Measurements from ENCODE around the gene CDH2. TPM values are rescaled to one million over a fixed set of nuclear protein-coding genes. Genes with fewer than 3 reads are reported as not detected.

The CDH2 gene
- total RNA-seq (2021; ENCODE audit: unreplicated experiment) (42.3 TPM), Bru-seq, nascent RNA (percentile 70 among the genes with signal in this experiment), BruChase-seq, experiment 1, labeled RNA remaining after a 2-hour chase (percentile 57 among the genes with signal in this experiment), BruChase-seq, experiment 2, labeled RNA remaining after a 6-hour chase (percentile 60 among the genes with signal in this experiment)
- polyA plus RNA-seq (2012; ENCODE audit: insufficient read length) = 21.9 TPM
- long read RNA-seq, full-length matches to known transcripts = 58 of 100 reads
- long read RNA-seq, partial matches to known transcripts = 37 of 100 reads
- long read RNA-seq, other reads (novel, unspliced or antisense) = 5 of 100 reads

DNA sequence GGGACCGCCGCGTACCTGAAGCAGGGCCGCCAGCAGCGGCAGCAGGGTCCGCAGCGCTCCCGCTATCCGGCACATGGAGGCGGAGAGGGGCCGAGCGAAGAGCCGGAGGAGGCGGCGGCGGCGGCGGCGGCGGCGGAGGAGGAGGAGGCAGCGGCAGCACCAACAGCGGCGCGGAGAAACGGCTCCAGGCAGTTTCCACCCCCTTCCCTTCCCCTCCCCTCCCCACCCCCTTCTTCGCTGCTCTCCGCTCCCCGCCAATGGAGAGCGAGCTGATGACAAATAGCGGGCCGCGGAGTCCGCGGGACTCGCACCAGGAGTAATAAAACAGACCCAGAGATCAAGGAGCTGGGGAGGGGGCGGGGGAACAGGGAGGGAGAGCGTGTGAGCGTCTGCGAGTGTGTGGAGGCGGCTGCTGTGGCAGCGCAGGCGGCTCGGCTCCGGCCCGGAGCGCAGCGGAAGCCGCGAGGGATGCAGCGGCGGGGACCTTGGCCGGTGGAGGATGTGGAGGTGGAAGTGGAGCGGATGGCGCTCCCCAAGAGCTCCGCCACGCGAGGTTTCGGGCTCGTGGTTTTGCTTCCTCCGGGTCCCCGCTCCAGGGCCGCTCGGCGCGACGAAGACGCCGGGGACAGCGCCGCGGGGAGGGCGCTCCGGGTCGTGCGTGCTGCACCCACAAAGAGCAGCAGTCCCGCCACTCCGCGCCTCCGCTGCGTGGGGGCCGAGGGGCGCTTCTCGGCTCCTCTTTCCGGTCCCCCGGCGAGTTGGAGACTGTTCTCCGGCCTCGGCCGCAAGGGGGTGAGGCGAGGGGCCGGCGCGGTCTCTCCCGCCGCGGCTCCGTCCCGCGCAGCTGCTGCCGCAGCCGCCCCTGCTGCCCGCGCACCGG lies at the start of gene CDH2:
CDH2 (minus strand) TSS at position 183 of the 880 bp plus-strand sequence; CDS start at position 75, 108 bp downstream.
- ATAC-seq (peak; percentile 76), DNase-seq (ENCODE audit: low read depth, low spot score) (no peak)
- CTCF ChIA-PET = no interaction called here
- BruUV-seq (replicated peaks) = no TSS peak
- H3K27ac ChIP-seq (ENCODE audit: low read length) = peak within 1 kb of the TSS; percentile 54
- H3K4me1 ChIP-seq (ENCODE audit: control insufficient read depth, insufficient read depth, low read length) = no peaks in the 10 kb centered on the region; the same call in 1 of the 2 replicates
- no peak for TF ChIP-seq SIN3A (IDR thresholded peaks at IDR 0.05; ENCODE audit: borderline replicate concordance, insufficient read depth, low read depth, low read length)
- TF ChIP-seq, protein P1, sequence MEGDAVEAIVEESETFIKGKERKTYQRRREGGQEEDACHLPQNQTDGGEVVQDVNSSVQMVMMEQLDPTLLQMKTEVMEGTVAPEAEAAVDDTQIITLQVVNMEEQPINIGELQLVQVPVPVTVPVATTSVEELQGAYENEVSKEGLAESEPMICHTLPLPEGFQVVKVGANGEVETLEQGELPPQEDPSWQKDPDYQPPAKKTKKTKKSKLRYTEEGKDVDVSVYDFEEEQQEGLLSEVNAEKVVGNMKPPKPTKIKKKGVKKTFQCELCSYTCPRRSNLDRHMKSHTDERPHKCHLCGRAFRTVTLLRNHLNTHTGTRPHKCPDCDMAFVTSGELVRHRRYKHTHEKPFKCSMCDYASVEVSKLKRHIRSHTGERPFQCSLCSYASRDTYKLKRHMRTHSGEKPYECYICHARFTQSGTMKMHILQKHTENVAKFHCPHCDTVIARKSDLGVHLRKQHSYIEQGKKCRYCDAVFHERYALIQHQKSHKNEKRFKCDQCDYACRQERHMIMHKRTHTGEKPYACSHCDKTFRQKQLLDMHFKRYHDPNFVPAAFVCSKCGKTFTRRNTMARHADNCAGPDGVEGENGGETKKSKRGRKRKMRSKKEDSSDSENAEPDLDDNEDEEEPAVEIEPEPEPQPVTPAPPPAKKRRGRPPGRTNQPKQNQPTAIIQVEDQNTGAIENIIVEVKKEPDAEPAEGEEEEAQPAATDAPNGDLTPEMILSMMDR (IDR thresholded peaks at IDR 0.05) = peak; percentile 22
- POLR2A ChIA-PET = interaction anchor here (0.6 kb wide), 3 partner anchors 17 to 1945 kb away, joined by 3 read pairs; no protein-coding TSS in a partner anchor
- H3K27me3 ChIP-seq (ENCODE audit: control insufficient read depth, insufficient read depth, low read length) = no peaks in the 10 kb centered on the region
- H3K36me3 ChIP-seq (ENCODE audit: control insufficient read depth, insufficient read depth, low read length) = no peaks in the 10 kb centered on the region
- H3K9me3 ChIP-seq (ENCODE audit: control insufficient read depth, insufficient read depth, low read depth, low read length) = no peaks in the 10 kb centered on the region
- in situ Hi-C loops (cut with HindIII; ENCODE audit: low pct_unique_long_range_greater_than_20kb, low sequenced_read_pairs) (no loop called here), intact Hi-C loops (cut with micrococcal nuclease; ENCODE audit: unreplicated experiment) (no loop called here)
- H3K4me3 ChIP-seq (ENCODE audit: low read depth in 2 of 2, low read length in 2 of 2) = peak within 1 kb of the TSS; percentile 63 to 71

DNA sequence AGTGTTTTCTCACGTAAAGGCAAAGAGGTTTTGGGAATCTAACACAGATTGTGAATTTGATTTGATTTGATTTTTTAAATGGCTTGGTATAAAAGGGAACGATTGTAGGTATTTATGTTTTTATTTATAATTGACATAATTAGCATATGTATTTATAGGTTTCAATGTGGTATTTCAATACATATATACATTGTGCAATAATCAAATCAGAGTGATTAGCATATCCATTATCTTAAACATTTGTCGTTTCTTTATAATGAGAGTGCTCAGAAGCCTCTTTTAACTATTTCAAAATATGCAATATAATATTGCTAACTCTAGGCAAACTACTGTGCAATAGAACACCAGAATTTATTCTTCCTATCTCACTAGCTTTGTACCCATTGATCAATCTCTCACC lies 35.1 kb upstream of the CDH2 start:
- no peak for DNase-seq (ENCODE audit: low read depth, low spot score)
- POLR2A ChIA-PET = no interaction called here
- Histone ChIP-seq H3K36me3 (ENCODE audit: control insufficient read depth, insufficient read depth, low read length) (no peaks in the 10 kb centered on the region), H3K27ac (ENCODE audit: low read length) (no peak overlapping the region), H3K4me1 (ENCODE audit: control insufficient read depth, insufficient read depth, low read length) (no peaks in the 10 kb centered on the region), H3K27me3 (ENCODE audit: control insufficient read depth, insufficient read depth, low read length) (no peaks in the 10 kb centered on the region), H3K4me3 (ENCODE audit: low read depth in 2 of 2, low read length in 2 of 2) (no peak overlapping the region), H3K9me3 (ENCODE audit: control insufficient read depth, insufficient read depth, low read depth, low read length) (no peaks in the 10 kb centered on the region)
- in situ Hi-C loops (cut with HindIII; ENCODE audit: low pct_unique_long_range_greater_than_20kb, low sequenced_read_pairs) (no loop called here), intact Hi-C loops (cut with micrococcal nuclease; ENCODE audit: unreplicated experiment) (no loop called here)
- no peak for ATAC-seq
- no TSS peak for BruUV-seq (replicated peaks)
- TF ChIP-seq, protein P2, sequence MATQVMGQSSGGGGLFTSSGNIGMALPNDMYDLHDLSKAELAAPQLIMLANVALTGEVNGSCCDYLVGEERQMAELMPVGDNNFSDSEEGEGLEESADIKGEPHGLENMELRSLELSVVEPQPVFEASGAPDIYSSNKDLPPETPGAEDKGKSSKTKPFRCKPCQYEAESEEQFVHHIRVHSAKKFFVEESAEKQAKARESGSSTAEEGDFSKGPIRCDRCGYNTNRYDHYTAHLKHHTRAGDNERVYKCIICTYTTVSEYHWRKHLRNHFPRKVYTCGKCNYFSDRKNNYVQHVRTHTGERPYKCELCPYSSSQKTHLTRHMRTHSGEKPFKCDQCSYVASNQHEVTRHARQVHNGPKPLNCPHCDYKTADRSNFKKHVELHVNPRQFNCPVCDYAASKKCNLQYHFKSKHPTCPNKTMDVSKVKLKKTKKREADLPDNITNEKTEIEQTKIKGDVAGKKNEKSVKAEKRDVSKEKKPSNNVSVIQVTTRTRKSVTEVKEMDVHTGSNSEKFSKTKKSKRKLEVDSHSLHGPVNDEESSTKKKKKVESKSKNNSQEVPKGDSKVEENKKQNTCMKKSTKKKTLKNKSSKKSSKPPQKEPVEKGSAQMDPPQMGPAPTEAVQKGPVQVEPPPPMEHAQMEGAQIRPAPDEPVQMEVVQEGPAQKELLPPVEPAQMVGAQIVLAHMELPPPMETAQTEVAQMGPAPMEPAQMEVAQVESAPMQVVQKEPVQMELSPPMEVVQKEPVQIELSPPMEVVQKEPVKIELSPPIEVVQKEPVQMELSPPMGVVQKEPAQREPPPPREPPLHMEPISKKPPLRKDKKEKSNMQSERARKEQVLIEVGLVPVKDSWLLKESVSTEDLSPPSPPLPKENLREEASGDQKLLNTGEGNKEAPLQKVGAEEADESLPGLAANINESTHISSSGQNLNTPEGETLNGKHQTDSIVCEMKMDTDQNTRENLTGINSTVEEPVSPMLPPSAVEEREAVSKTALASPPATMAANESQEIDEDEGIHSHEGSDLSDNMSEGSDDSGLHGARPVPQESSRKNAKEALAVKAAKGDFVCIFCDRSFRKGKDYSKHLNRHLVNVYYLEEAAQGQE (IDR thresholded peaks at IDR 0.05; ENCODE audit: insufficient read depth in 1 of 2, low read depth in 2 of 2, low read length in 1 of 2) = no peak
- TF ChIP-seq POLR2AphosphoS5 (IDR thresholded peaks at IDR 0.05; ENCODE audit: low read depth, low read length) (no peak), TCF7L2 (IDR thresholded peaks at IDR 0.05; ENCODE audit: low read depth, low read length) (no peak), SIN3A (IDR thresholded peaks at IDR 0.05; ENCODE audit: borderline replicate concordance, insufficient read depth, low read depth, low read length) (no peak)
- TF ChIP-seq, protein P1 (IDR thresholded peaks at IDR 0.05) = no peak
- CTCF ChIA-PET = no interaction called here
